Stomach (tissue), 9 donors: Measurements from ENCODE around the gene TBC1D4. TPM values are rescaled to one million over a fixed set of nuclear protein-coding genes. Genes with fewer than 3 reads are reported as not detected.
"Not testable (repeated sequence)": the region's sequence is repeated elsewhere in the genome, so short reads cannot be mapped to it uniquely, and the experiment has no call there.

ENCODE experiments used
- DNase-seq, 2 donors: peaks; one replicate each; pipeline versions ENCODE4 v3.0.0 to v3.0.0-alpha.2; 2013 to 2019
- H3K27ac ChIP-seq, 5 donors: fragments of 200-600 bp in 4 of 5; sonication (generic) in 4 of 5; one replicate each; pipeline ENCODE4 v1.5.1; 2013 to 2019; ENCODE audit warnings: mild to moderate bottlenecking in 1 of 5, moderate library complexity in 1 of 5
- H3K27me3 ChIP-seq, 3 donors: fragments of 200-600 bp; sonication (generic); one replicate each; pipeline ENCODE4 v1.5.1; 2017 to 2019; ENCODE audit warnings: mixed run types in 1 of 3
- H3K36me3 ChIP-seq, 4 donors: fragments of 200-600 bp; sonication (generic); 1 replicate in 3 of 4; 2 replicates in 1 of 4; pipeline ENCODE4 v1.5.1; 2016 to 2019
- H3K4me1 ChIP-seq, 4 donors: fragments of 200-600 bp; sonication (generic); one replicate each; pipeline ENCODE4 v1.5.1; 2016 to 2019
- H3K4me3 ChIP-seq, 4 donors: fragments of 200-600 bp; sonication (generic) in 3 of 4; one replicate each; pipeline ENCODE4 v1.5.1; 2016 to 2019; ENCODE audit warnings: mild to moderate bottlenecking in 1 of 4
- H3K9me3 ChIP-seq, 4 donors: fragments of 200-600 bp; sonication (generic); one replicate each; pipeline ENCODE4 v1.5.1; 2016 to 2019
- CTCF ChIP-seq, 7 experiments: fragments of 450-650 bp in 4 of 7; fragments of 200-600 bp in 3 of 7; sonication (generic) in 3 of 7; IDR thresholded peaks; one replicate each; pipeline ENCODE4 v1.5.1; 2016 to 2019; ENCODE audit warnings: antibody characterized with exemption in 7 of 7, control low read depth in 2 of 7, mild to moderate bottlenecking in 1 of 7
- EP300 ChIP-seq: sonication (generic); formaldehyde crosslinking; IDR thresholded peaks from one replicate; pipeline ENCODE4 v1.6.1; 2017; ENCODE audit warnings: antibody characterized with exemption
- POLR2A ChIP-seq, 4 donors: fragments of 450-650 bp; IDR thresholded peaks; one replicate each; pipeline ENCODE4 v1.6.1; 2016; ENCODE audit warnings: antibody characterized with exemption in 4 of 4, control low read depth in 2 of 4, mild to moderate bottlenecking in 1 of 4, moderate library complexity in 1 of 4
- POLR2AphosphoS5 ChIP-seq, 3 donors: sonication (generic); formaldehyde crosslinking; IDR thresholded peaks; one replicate each; pipeline ENCODE4 v1.6.1; 2016; ENCODE audit warnings: antibody characterized with exemption in 3 of 3
- WGBS, 5 donors: extraction: QIAGEN DNeasy Blood & Tissue Kit in 3 of 5; methylation state at CpG; one replicate each; pipeline versions ENCODE4 v1.1.5 to v1.1.7; 2013 to 2018; 5-methylcytosine and 5-hydroxymethylcytosine counted together
- intact Hi-C: fragments of 100-400 bp; cut with DNase I; formaldehyde crosslinking; loops from one replicate; pipeline ENCODE4 v1.15.1; 2023; ENCODE audit warnings: low total_unique reads
- polyA plus RNA-seq, 3 donors: library from polyadenylated mRNA; stranded (reverse); fragments of 200-250 nt; gene quantifications; one replicate each; pipeline ENCODE4 v1.2.3, GENCODE V29; 2013
- total RNA-seq, 5 donors: library from RNA; depleted of rRNA; stranded (reverse); fragments of >200 nt; gene quantifications; one replicate each; pipeline versions ENCODE4 v1.1.0 to v1.2.3, GENCODE V29; 2014 to 2016
- donor health status: healthy with polysubstance abuse.
- donor health status: Bipolar disorder and iron deficiency.
- donor health status: healthy.

The TBC1D4 gene
- total and polyA plus RNA-seq, 8 donors = 4.9 to 47.8 (median 27.3) TPM

GRCh38 chr13:75353781-75354193 is 128.2 kb downstream of the TBC1D4 start:
- Histone ChIP-seq H3K4me3 (no peak overlapping the region), H3K27ac (no peak overlapping the region), H3K9me3 (no peaks in the 10 kb centered on the region), H3K27me3 (no peaks in the 10 kb centered on the region), H3K4me1 (no peaks in the 10 kb centered on the region), H3K36me3 (peaks cover 0 to 33% (median 15%) of the 10 kb centered on the region in 4 donors)
- TF ChIP-seq CTCF (IDR thresholded peaks at IDR 0.05) = no peak
- TF ChIP-seq EP300 = no peak
- no peak for TF ChIP-seq POLR2AphosphoS5 (IDR thresholded peaks at IDR 0.05)
- TF ChIP-seq POLR2A (IDR thresholded peaks at IDR 0.05) = no peak
- WGBS, 5 donors = 65 to 88% (median 79%) methylated on average over 6 of the region's 6 CpGs
- DNase-seq = no peak
- intact Hi-C loops = no loop called here

GRCh38 chr13:75352641-75353327 is 129.2 kb downstream of the TBC1D4 start:
- no peak for DNase-seq
- no peaks in the 10 kb centered on the region for H3K9me3 ChIP-seq
- no peak overlapping the region for H3K27ac ChIP-seq
- no peak for TF ChIP-seq EP300
- no peak for TF ChIP-seq POLR2AphosphoS5 (IDR thresholded peaks at IDR 0.05)
- TF ChIP-seq POLR2A (IDR thresholded peaks at IDR 0.05) = no peak
- TF ChIP-seq CTCF (IDR thresholded peaks at IDR 0.05) = no peak
- no peaks in the 10 kb centered on the region for H3K27me3 ChIP-seq
- peaks cover 0 to 39% (median 15%) of the 10 kb centered on the region in 4 donors for H3K36me3 ChIP-seq
- H3K4me3 ChIP-seq = no peak overlapping the region
- H3K4me1 ChIP-seq = no peaks in the 10 kb centered on the region
- WGBS, 5 donors = 78 to 91% (median 86%) methylated on average over 3 of the region's 3 CpGs
- intact Hi-C loops = no loop called here

DNA sequence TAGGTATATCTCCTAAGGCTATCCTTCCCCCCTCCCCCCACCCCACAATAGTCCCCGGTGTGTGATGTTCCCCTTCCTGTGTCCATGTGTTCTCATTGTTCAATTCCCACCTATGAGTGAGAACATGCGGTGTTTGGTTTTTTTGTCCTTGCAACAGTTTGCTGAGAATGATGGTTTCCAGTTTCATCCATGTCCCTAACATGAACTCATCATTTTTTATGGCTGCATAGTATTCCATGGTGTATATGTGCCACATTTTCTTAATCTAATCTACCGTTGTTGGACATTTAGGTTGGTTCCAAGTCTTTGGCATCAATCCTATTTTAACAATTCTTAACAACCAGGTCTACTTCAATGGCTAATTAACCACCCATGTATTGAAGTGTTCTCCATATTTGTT is 130.4 kb downstream of the TBC1D4 start:
- H3K27ac ChIP-seq, H3K27me3 ChIP-seq, H3K4me3 ChIP-seq, H3K9me3 ChIP-seq, DNase-seq, intact Hi-C loops, H3K4me1 ChIP-seq: not testable (repeated sequence)
- WGBS, 5 donors = 86 to 98% (median 94%) methylated on average over 2 to 3 of the region's 3 CpGs
- H3K36me3 ChIP-seq = peaks cover 0 to 41% (median 19%) of the 10 kb centered on the region in 4 donors

- peaks cover 0 to 17% (median 5%) of the 10 kb centered on the region in 4 donors for H3K36me3 ChIP-seq
- intact Hi-C loops = no loop called here
- H3K9me3 ChIP-seq = no peaks in the 10 kb centered on the region
- no peak overlapping the region for H3K27ac ChIP-seq
- H3K27me3 ChIP-seq = no peaks in the 10 kb centered on the region
- peaks cover 0 to 7% (median 6%) of the 10 kb centered on the region in 4 donors for H3K4me1 ChIP-seq
- WGBS, 5 donors = 23 to 59% (median 52%) methylated on average over 1 of the region's 1 CpG
- DNase-seq = no peak
- H3K4me3 ChIP-seq = no peak overlapping the region
- TF ChIP-seq POLR2AphosphoS5 (IDR thresholded peaks at IDR 0.05) = no peak
- no peak for TF ChIP-seq CTCF (IDR thresholded peaks at IDR 0.05)
- TF ChIP-seq POLR2A (IDR thresholded peaks at IDR 0.05) = no peak
- no peak for TF ChIP-seq EP300
Observed at GRCh38 chr13:75347925-75348324, 134.0 kb downstream of the TBC1D4 start.

DNA sequence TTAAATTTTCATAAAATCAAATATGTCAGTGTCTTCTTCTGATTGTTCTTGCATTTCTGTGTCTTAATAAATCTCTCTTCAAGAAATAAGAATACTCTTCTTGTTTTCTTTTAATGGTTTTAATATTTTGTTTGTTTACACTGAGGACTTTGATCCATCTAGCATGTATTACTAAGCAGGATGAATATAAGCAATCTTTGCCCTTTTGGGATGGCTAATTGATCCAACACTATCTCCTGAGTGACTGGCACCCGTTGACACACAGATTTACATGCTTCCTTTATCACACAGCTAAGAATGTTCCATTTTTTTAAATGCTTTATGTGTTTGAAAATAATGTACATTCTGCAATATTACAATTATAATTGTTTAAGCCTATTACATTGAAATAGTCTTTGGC is 134.5 kb downstream of the TBC1D4 start:
- TF ChIP-seq EP300 = no peak
- TF ChIP-seq POLR2AphosphoS5 (IDR thresholded peaks at IDR 0.05) = no peak
- TF ChIP-seq POLR2A (IDR thresholded peaks at IDR 0.05) = no peak
- no peak for TF ChIP-seq CTCF (IDR thresholded peaks at IDR 0.05)
- Histone ChIP-seq H3K9me3 (no peaks in the 10 kb centered on the region), H3K4me3 (no peak overlapping the region), H3K4me1 (peaks cover 0 to 7% (median 6%) of the 10 kb centered on the region in 4 donors), H3K36me3 (peaks cover 0 to 14% (median 4%) of the 10 kb centered on the region in 4 donors), H3K27ac (no peak overlapping the region), H3K27me3 (no peaks in the 10 kb centered on the region)
- DNase-seq = no peak
- intact Hi-C loops = no loop called here
- WGBS, 5 donors = 80 to 92% (median 81%) methylated on average over 1 of the region's 1 CpG
